ENCODE measurements around the gene KRT35.

DNA sequence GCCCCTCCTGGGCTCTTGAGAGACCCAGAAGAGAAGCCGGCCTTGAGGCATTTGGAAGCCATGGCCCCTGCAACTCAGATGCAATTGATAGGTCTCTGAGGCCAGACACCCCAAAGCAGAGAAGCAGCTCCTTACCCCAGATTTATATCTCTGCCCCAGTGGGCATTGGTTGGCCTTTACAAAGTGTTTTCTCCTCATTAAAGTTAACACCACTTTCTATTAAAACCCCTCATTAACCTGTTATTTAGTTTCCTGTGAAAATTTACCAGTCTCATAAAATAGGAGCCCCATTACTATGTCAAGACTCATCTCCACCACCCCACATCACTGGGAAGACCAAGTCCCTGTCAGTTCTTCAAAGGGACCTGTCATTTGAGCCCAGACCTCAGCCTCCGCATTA is at the start of gene KRT35:
- TF ChIP-seq TAF1 (IDR thresholded peaks at IDR 0.05; ENCODE audit: borderline replicate concordance, low read depth, low read length) = no peak
- no peak for TF ChIP-seq POLR2A (IDR thresholded peaks at IDR 0.05; ENCODE audit: low read depth, low read length)

Measured in GM12892 (cell line).